HFFc6 (cell line): ENCODE results near the gene DENND1A. TPM values are rescaled to one million over a fixed set of nuclear protein-coding genes. Genes with fewer than 3 reads are reported as not detected.
A peak's percentile ranks its signal among the peaks of the same experiment; 100 is the strongest.
"Not testable (repeated sequence)": the region's sequence is repeated elsewhere in the genome, so short reads cannot be mapped to it uniquely, and the experiment has no call there.

Source experiments
- DNase-seq: peaks from one replicate; pipeline ENCODE4 v3.0.0-alpha.2; 2018
- H3K27ac Mint-ChIP-seq: 2 replicates; pipeline ENCODE4 v1.8.0; 2020; ENCODE audit warnings: mild to moderate bottlenecking, mixed read lengths
- H3K27me3 Mint-ChIP-seq: 2 replicates; pipeline ENCODE4 v1.8.0; 2021; ENCODE audit warnings: mild to moderate bottlenecking, moderate library complexity, mixed read lengths; ENCODE audit not compliant: insufficient read depth
- H3K36me3 Mint-ChIP-seq: 2 replicates; pipeline ENCODE4 v1.8.0; 2021; ENCODE audit warnings: low read depth, mixed read lengths
- H3K4me1 Mint-ChIP-seq: 2 replicates; pipeline ENCODE4 v1.8.0; 2020; ENCODE audit warnings: low read depth, mixed read lengths
- H3K4me3 Mint-ChIP-seq: 2 replicates; pipeline ENCODE4 v1.8.0; 2020; ENCODE audit warnings: mild to moderate bottlenecking, moderate library complexity, mixed read lengths
- H3K9me3 Mint-ChIP-seq: 2 replicates; pipeline ENCODE4 v1.8.0; 2020; ENCODE audit warnings: mild to moderate bottlenecking, mixed read lengths
- total RNA-seq, 6 experiments: library from RNA; stranded (reverse); fragmentation: NEBNext Ultra II Directional; extraction: Animal tissue kit (Norgen Biotek cat#: 25700); gene quantifications; 2 replicates in 1 of 6; 3 replicates in 5 of 6; pipeline ENCODE4 v1.2.3, GENCODE V29; 2021
- TF ChIP-seq, protein P1 (sequence below): fragments of 200-600 bp; sonication (generic); IDR thresholded peaks from 2 replicates; pipeline ENCODE4 v1.5.0; 2021; ENCODE audit warnings: antibody characterized with exemption, mild to moderate bottlenecking

The DENND1A gene
- total RNA-seq, 6 experiments from 2014 or later: 25.4 to 38.3 (median 30.3) TPM

DNA sequence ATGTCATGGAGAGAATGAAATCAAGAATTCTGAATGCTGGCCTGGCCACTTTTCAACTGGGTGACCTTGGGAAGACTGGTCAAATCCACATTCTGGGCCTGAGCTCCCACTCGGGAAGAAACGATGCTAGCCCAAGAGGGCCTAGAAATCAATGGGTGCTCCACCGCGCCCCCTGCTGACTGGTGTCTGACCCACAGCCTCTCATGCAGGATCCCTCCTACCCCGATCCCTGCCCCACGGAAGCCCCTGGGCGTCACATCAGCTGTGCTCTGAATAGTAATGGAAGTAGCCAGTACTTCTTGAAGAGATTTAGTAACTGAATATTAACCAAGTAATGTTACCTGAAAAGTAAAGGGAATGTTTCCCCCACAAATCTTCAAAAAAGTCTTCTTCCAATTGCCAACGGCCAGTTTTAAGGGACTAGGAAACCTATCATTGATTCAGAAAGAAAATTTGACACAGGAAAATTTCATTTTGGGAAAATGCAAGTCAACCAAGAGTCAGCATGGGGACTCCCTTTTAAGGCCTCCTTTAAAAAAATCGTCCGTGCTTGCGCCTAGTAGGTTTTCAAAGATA lies 530.0 kb downstream of the DENND1A start:
- no peak for DNase-seq
- H3K4me1 Mint-ChIP-seq: peaks cover 2% of the 10 kb centered on the region; the same call in 1 of the 2 replicates
- no peak overlapping the region for H3K4me3 Mint-ChIP-seq
- no peak overlapping the region for H3K27ac Mint-ChIP-seq
- TF ChIP-seq, protein P1, sequence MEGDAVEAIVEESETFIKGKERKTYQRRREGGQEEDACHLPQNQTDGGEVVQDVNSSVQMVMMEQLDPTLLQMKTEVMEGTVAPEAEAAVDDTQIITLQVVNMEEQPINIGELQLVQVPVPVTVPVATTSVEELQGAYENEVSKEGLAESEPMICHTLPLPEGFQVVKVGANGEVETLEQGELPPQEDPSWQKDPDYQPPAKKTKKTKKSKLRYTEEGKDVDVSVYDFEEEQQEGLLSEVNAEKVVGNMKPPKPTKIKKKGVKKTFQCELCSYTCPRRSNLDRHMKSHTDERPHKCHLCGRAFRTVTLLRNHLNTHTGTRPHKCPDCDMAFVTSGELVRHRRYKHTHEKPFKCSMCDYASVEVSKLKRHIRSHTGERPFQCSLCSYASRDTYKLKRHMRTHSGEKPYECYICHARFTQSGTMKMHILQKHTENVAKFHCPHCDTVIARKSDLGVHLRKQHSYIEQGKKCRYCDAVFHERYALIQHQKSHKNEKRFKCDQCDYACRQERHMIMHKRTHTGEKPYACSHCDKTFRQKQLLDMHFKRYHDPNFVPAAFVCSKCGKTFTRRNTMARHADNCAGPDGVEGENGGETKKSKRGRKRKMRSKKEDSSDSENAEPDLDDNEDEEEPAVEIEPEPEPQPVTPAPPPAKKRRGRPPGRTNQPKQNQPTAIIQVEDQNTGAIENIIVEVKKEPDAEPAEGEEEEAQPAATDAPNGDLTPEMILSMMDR: peak; percentile 79
- peaks cover under 1% of the 10 kb centered on the region; the same call in 1 of the 2 replicates for H3K27me3 Mint-ChIP-seq
- H3K36me3 Mint-ChIP-seq: no peaks in the 10 kb centered on the region
- no peaks in the 10 kb centered on the region for H3K9me3 Mint-ChIP-seq

DNA sequence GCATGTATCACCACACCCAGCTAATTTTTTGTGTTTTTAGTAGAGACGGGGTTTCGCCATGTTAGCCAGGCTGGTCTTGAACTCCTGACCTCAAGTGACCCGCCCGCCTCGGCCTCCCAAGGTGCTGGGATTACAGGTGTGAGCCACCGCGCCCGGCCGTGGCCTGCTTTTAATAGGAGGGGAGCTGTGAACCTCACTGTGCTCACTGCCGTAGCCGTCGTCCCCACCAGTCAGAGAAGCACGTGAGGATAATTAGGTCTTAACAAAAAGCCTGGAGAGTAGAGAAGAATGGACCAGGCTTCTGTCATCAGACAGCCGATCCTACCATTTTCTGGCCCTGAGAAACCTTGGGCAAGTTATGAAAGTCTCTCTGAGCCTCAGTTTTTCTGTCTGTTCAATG lies 531.0 kb downstream of the DENND1A start:
- not testable (repeated sequence) for H3K27ac Mint-ChIP-seq, DNase-seq, H3K4me3 Mint-ChIP-seq, H3K36me3 Mint-ChIP-seq, H3K9me3 Mint-ChIP-seq, H3K4me1 Mint-ChIP-seq, H3K27me3 Mint-ChIP-seq

DNA sequence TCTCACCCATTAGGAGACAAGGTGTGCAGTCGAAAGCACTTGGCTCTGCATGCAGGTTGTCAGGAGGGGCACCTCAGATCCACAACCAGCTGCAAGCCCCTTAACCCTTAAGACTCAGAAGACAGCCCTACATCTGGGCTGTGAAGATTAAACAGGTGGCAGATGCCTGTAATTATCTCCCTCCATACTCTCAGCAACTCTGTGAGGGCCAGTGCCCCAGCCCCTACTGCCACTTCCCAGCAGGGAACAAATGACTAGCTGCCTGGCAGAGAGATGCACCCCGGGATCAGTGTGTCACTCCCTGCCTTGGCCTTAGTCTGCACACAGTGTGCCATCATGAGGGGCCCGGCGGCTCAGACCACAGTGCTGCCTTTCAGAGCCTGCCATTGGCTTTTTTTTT lies 532.0 kb downstream of the DENND1A start:
- no peak for DNase-seq
- no peaks in the 10 kb centered on the region for H3K9me3 Mint-ChIP-seq
- no peak overlapping the region for H3K4me3 Mint-ChIP-seq
- TF ChIP-seq, protein P1: no peak
- H3K27ac Mint-ChIP-seq: no peak overlapping the region
- H3K36me3 Mint-ChIP-seq: no peaks in the 10 kb centered on the region
- H3K4me1 Mint-ChIP-seq: peaks cover 7% of the 10 kb centered on the region; the same call in 1 of the 2 replicates
- H3K27me3 Mint-ChIP-seq: peaks cover 2% of the 10 kb centered on the region

DNA sequence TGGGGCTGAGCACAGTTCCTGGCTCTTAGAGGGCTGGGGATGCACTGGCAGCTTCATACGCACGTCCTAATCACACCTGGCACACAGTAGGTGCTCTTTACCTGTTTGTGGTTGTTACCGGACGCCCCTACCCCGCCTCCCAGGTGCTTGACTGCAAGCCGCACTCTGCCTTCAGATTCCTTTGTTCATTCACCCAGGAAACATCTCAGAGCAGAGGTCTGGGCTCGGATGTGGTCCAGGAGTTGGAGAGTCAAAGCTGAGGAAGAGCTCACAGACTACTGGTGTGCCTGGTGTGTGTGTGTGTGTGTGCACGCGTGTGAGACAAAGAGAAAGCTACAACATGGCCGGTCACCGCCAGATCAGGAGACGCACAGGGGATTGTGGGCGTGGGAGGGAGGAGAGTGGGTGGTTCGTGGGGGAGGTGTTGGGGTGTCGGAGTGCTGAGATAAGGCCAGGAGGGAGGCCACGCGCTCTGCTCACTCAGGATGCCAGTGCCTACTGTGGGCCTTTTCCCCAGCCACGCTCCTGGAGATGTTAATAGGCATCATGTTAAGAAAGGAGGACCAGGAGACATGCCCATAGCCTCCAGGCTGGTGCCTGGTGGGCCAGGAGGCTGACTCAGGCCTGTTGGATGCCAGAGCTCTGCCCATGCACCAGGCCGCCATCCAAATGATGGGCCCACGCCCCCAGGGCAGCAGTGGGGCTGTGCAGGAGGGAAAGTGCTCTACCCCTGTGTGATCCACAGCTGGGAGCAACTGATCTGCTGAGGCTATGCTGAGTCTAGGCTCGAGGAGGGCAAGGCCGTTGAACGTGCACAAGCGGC lies 534.0 kb downstream of the DENND1A start:
- Mint-ChIP-seq H3K4me1 (peaks cover 7% of the 10 kb centered on the region; the same call in 1 of the 2 replicates), H3K4me3 (no peak overlapping the region), H3K27ac (no peak overlapping the region), H3K9me3 (no peaks in the 10 kb centered on the region), H3K36me3 (no peaks in the 10 kb centered on the region), H3K27me3 (peaks cover 4% of the 10 kb centered on the region)
- TF ChIP-seq, protein P1: no peak
- no peak for DNase-seq

DNA sequence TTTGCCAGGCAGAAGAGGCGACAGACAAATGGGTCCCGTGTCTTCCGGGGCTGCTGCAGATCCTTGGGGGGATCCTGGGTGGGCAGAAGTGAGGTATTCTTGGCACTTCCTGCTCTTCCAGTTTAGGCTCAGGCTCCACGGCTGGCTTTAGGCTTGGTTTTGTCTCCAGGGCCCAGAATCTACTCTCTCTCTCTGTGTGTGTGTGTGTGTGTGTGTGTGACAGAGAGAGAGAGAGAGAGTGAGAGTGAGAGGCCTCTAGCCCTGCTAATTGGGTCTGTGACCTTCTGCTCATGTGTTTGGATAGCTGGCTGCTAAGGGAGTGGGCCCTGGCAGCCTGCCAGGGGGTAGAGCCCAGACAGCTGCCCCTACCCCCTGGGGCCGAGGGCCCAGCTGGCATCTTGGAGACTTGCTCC lies 534.6 kb downstream of the DENND1A start:
- H3K9me3 Mint-ChIP-seq: no peaks in the 10 kb centered on the region
- peaks cover 4% of the 10 kb centered on the region for H3K27me3 Mint-ChIP-seq
- DNase-seq: no peak
- TF ChIP-seq, protein P1: no peak
- no peak overlapping the region for H3K27ac Mint-ChIP-seq
- H3K4me3 Mint-ChIP-seq: no peak overlapping the region
- no peaks in the 10 kb centered on the region for H3K36me3 Mint-ChIP-seq
- peaks cover 7% of the 10 kb centered on the region; the same call in 1 of the 2 replicates for H3K4me1 Mint-ChIP-seq
